C4-2B (cell line): Measurements from ENCODE around the gene MKI67.

Experiments
- CTCF ChIP-seq: fragments of 450-650 bp; conservative IDR thresholded peaks from 2 replicates; pipeline ENCODE4 v1.5.1; 2017; ENCODE audit warnings: mild to moderate bottlenecking
- ZFX ChIP-seq: fragments of 450-650 bp; IDR thresholded peaks from 2 replicates; pipeline ENCODE4 v1.6.1; 2017

- no peak for TF ChIP-seq CTCF
- TF ChIP-seq ZFX = no peak
Measured at GRCh38 chr10:128080231-128080630, 46.0 kb downstream of the MKI67 start.
